H9 (cell line): Measurements from ENCODE around the gene MED13L. TPM values are rescaled to one million over a fixed set of nuclear protein-coding genes. Genes with fewer than 3 reads are reported as not detected.

Source experiments
- DNase-seq: peaks from one replicate; pipeline ENCODE4 v3.0.0-alpha.2; 2017
- H2AFZ ChIP-seq: one replicate; pipeline ENCODE4 v1.6.1; 2013; ENCODE audit warnings: mild to moderate bottlenecking, low read length, control low read depth, moderate library complexity
- H2AK5ac ChIP-seq: 2 replicates; pipeline ENCODE4 v1.6.1; 2013; ENCODE audit warnings: low read length, control low read depth, mixed read lengths; ENCODE audit not compliant: insufficient read length
- H2BK120ac ChIP-seq: one replicate; pipeline ENCODE4 v1.6.1; 2013; ENCODE audit warnings: low read depth, mild to moderate bottlenecking, low read length, control low read depth, inconsistent platforms; ENCODE audit not compliant: poor library complexity, severe bottlenecking
- H2BK12ac ChIP-seq: 2 replicates; pipeline ENCODE4 v1.6.1; 2013; ENCODE audit warnings: low read length, control low read depth, mixed read lengths, low read depth; ENCODE audit not compliant: insufficient read length
- H2BK15ac ChIP-seq: 2 replicates; pipeline ENCODE4 v1.6.1; 2013; ENCODE audit warnings: low read depth, low read length, control low read depth
- H2BK20ac ChIP-seq: one replicate; pipeline ENCODE4 v1.6.1; 2013; ENCODE audit warnings: low read depth, mild to moderate bottlenecking, low read length, control low read depth, inconsistent platforms; ENCODE audit not compliant: poor library complexity, severe bottlenecking
- H2BK5ac ChIP-seq: 2 replicates; pipeline ENCODE4 v1.6.1; 2013; ENCODE audit warnings: low read length, control low read depth, mixed read lengths; ENCODE audit not compliant: insufficient read length
- H3K14ac ChIP-seq: 2 replicates; pipeline ENCODE4 v1.6.1; 2013; ENCODE audit warnings: low read length, control low read depth; ENCODE audit not compliant: insufficient read depth
- H3K18ac ChIP-seq: 2 replicates; pipeline ENCODE4 v1.6.1; 2013; ENCODE audit warnings: low read depth, mild to moderate bottlenecking, mixed read lengths, low read length, control low read depth; ENCODE audit not compliant: insufficient read length
- H3K23ac ChIP-seq: 2 replicates; pipeline ENCODE4 v1.6.1; 2013; ENCODE audit warnings: low read length, control low read depth, mixed read lengths, low read depth; ENCODE audit not compliant: insufficient read length
- H3K23me2 ChIP-seq: 2 replicates; pipeline ENCODE4 v1.6.1; 2013; ENCODE audit warnings: low read depth, mild to moderate bottlenecking, mixed read lengths, low read length, control low read depth; ENCODE audit not compliant: insufficient read length, poor library complexity, severe bottlenecking
- H3K27ac ChIP-seq: 2 replicates; pipeline ENCODE4 v1.5.1; 2013; ENCODE audit warnings: low read length, control low read depth, mixed read lengths, low read depth; ENCODE audit not compliant: insufficient read length
- H3K27me3 ChIP-seq: 2 replicates; pipeline ENCODE4 v1.6.1; 2013; ENCODE audit warnings: low read length, control low read depth, inconsistent platforms; ENCODE audit not compliant: insufficient read depth
- H3K4ac ChIP-seq: 2 replicates; pipeline ENCODE4 v1.6.1; 2013; ENCODE audit warnings: low read depth, mild to moderate bottlenecking, control low read depth, inconsistent platforms, low read length, moderate library complexity
- H3K4me1 ChIP-seq: 2 replicates; pipeline ENCODE4 v1.6.1; 2013; ENCODE audit warnings: low read length, control low read depth, inconsistent platforms; ENCODE audit not compliant: insufficient read depth
- H3K4me2 ChIP-seq: 2 replicates; pipeline ENCODE4 v1.6.1; 2013; ENCODE audit warnings: low read length, control low read depth, mixed read lengths; ENCODE audit not compliant: insufficient read length, insufficient read depth
- H3K56ac ChIP-seq: 2 replicates; pipeline ENCODE4 v1.6.1; 2013; ENCODE audit warnings: low read depth, mild to moderate bottlenecking, mixed read lengths, low read length, control low read depth; ENCODE audit not compliant: insufficient read length
- H3K79me1 ChIP-seq: 2 replicates; pipeline ENCODE4 v1.6.1; 2013; ENCODE audit warnings: low read depth, mild to moderate bottlenecking, moderate library complexity, low read length, control low read depth, inconsistent platforms; ENCODE audit not compliant: insufficient read depth, poor library complexity, severe bottlenecking
- H3K79me2 ChIP-seq: 2 replicates; pipeline ENCODE4 v1.6.1; 2013; ENCODE audit warnings: low read length, control low read depth, inconsistent platforms; ENCODE audit not compliant: insufficient read depth
- H3K9ac ChIP-seq: 2 replicates; pipeline ENCODE4 v1.6.1; 2013; ENCODE audit warnings: low read length, control low read depth, mixed read lengths; ENCODE audit not compliant: insufficient read length; ENCODE audit errors: extremely low read depth
- H3K9me3 ChIP-seq: one replicate; pipeline ENCODE4 v1.6.1; 2013; ENCODE audit warnings: low read depth, low read length, inconsistent platforms; ENCODE audit not compliant: control insufficient read depth
- H3T11ph ChIP-seq: one replicate; pipeline ENCODE4 v1.6.1; 2013; ENCODE audit warnings: mild to moderate bottlenecking, low read length, control low read depth, inconsistent platforms
- H4K20me1 ChIP-seq: one replicate; pipeline ENCODE4 v1.6.1; 2013; ENCODE audit not compliant: control insufficient read depth, insufficient read length, insufficient read depth
- H4K5ac ChIP-seq: 2 replicates; pipeline ENCODE4 v1.6.1; 2013; ENCODE audit warnings: low read depth, mild to moderate bottlenecking, mixed read lengths, low read length, control low read depth; ENCODE audit not compliant: insufficient read length
- H4K8ac ChIP-seq: replicated peaks from 2 replicates; pipeline ENCODE4 v1.6.1; 2013; ENCODE audit warnings: low read length, control low read depth, mixed read lengths, low read depth; ENCODE audit not compliant: insufficient read length
- H4K91ac ChIP-seq: 2 replicates; pipeline ENCODE4 v1.6.1; 2013; ENCODE audit warnings: low read depth, mild to moderate bottlenecking, moderate library complexity, mixed read lengths, low read length, control low read depth; ENCODE audit not compliant: insufficient read length
- H3K27ac Mint-ChIP-seq, 3 experiments: 2 replicates in 2 of 3; 3 replicates in 1 of 3; pipeline ENCODE4 v1.8.0; 2020 to 2021; ENCODE audit warnings: mixed read lengths in 3 of 3, mild to moderate bottlenecking in 1 of 3, moderate library complexity in 1 of 3
- H3K27me3 Mint-ChIP-seq: 2 replicates; pipeline ENCODE4 v1.8.0; 2021; ENCODE audit warnings: low read depth, mild to moderate bottlenecking, moderate library complexity, mixed read lengths
- H3K36me3 Mint-ChIP-seq, 3 experiments: 2 replicates in 2 of 3; 3 replicates in 1 of 3; pipeline ENCODE4 v1.8.0; 2020 to 2021; ENCODE audit warnings: low read depth in 3 of 3, mixed read lengths in 3 of 3; ENCODE audit not compliant: insufficient read depth in 1 of 3
- H3K4me1 Mint-ChIP-seq, 2 experiments: 2 replicates each; pipeline ENCODE4 v1.8.0; 2020; ENCODE audit warnings: mixed read lengths in 2 of 2
- H3K4me3 Mint-ChIP-seq, 2 experiments: 2 replicates in 1 of 2; 3 replicates in 1 of 2; pipeline ENCODE4 v1.8.0; 2020 to 2021; ENCODE audit warnings: mild to moderate bottlenecking in 2 of 2, mixed read lengths in 2 of 2, moderate library complexity in 1 of 2
- H3K9me3 Mint-ChIP-seq, 2 experiments: 2 replicates in 1 of 2; 3 replicates in 1 of 2; pipeline ENCODE4 v1.8.0; 2020; ENCODE audit warnings: mild to moderate bottlenecking in 2 of 2, mixed read lengths in 2 of 2, moderate library complexity in 1 of 2
- CTCF ChIP-seq: fragments of 200-600 bp; sonication (generic); conservative IDR thresholded peaks from 3 replicates; pipeline ENCODE4 v1.8.0; 2021; ENCODE audit warnings: antibody characterized with exemption, mild to moderate bottlenecking
- WGBS: extraction: QIAGEN DNeasy Blood & Tissue Kit; methylation state at CpG from one replicate; pipeline ENCODE4 v1.1.7; 2013; ENCODE audit warnings: missing lambda C conversion rate, low lambda C conversion rate, mixed read lengths; ENCODE audit not compliant: insufficient read length; ENCODE audit errors: extremely low coverage; 5-methylcytosine and 5-hydroxymethylcytosine counted together
- total RNA-seq: library from RNA; stranded (reverse); gene quantifications from 2 replicates; pipeline ENCODE4 v1.2.1, GENCODE V29; 2021

The MED13L gene
- total RNA-seq, 1 experiment from 2014 or later: 52.4 TPM

- Histone ChIP-seq H3K4me2 (no peak overlapping the region), H2BK5ac (peak overlapping the region; percentile 17), H3K23ac (no peak overlapping the region), H3K23me2 (no peaks in the 10 kb centered on the region), H3K18ac (peak overlapping the region; percentile 57), H2AFZ (no peak overlapping the region), H3K4ac (no peak overlapping the region), H3K79me2 (0 out of 2 replicates have a peak, but pooled peaks cover 2% of the 10 kb centered on the region), H2BK20ac (no peak overlapping the region), H3K9ac (no peak overlapping the region), H3K56ac (no peak overlapping the region), H4K91ac (no peak overlapping the region), H2BK120ac (no peak overlapping the region), H3K27me3 (no peaks in the 10 kb centered on the region), H4K20me1 (no peaks in the 10 kb centered on the region), H4K5ac (no peak overlapping the region), H3K27ac (no peak overlapping the region), H3K14ac (no peak overlapping the region), H2AK5ac (no peak overlapping the region), H3K4me1 (no peaks in the 10 kb centered on the region), H2BK15ac (no peak overlapping the region), H3T11ph (no peak overlapping the region), H3K79me1 (no peaks in the 10 kb centered on the region), H3K9me3 (no peaks in the 10 kb centered on the region), H2BK12ac (no peak overlapping the region), H4K8ac (no peak overlapping the region)
- Mint-ChIP-seq H3K36me3 (peaks cover 5 to 32% (median 31%) of the 10 kb centered on the region in 3 experiments; a peak in 6 of 7 replicates), H3K4me3 (no peak overlapping the region), H3K27me3 (no peaks in the 10 kb centered on the region), H3K4me1 (peaks cover 11 to 12% of the 10 kb centered on the region in 2 experiments), H3K27ac (peak overlapping the region in 2 of 3 experiments; percentile 53 to 97; a peak in 5 of 7 replicates), H3K9me3 (no peaks in the 10 kb centered on the region)
- no CpG with 5 or more reads among the region's 3 CpGs for WGBS
- no peak for DNase-seq
- no peak for TF ChIP-seq CTCF
Observed at GRCh38 chr12:115980339-115980738, 297.2 kb downstream of the MED13L start.
